GM19438 (cell line): ENCODE data around the gene CLDN6.
A peak's percentile ranks its signal among the peaks of the same experiment; 100 is the strongest.

Experiments used
- ATAC-seq: cut with Tn5 transposase; IDR thresholded peaks from one replicate; pipeline ENCODE4 v1.9.1; 2021; ENCODE audit warnings: low read depth; ENCODE audit not compliant: unreplicated experiment

The CLDN6 gene

GRCh38 chr16:2992383-2993081 is 25.5 kb downstream of the CLDN6 start:
- ATAC-seq = no peak

GRCh38 chr16:2991566-2992261 is 26.3 kb downstream of the CLDN6 start:
- ATAC-seq = no peak

- no peak for ATAC-seq
Measured at GRCh38 chr16:2990891-2991290, 27.1 kb downstream of the CLDN6 start.

GRCh38 chr16:2988590-2989099 is 29.3 kb downstream of the CLDN6 start:
- no peak for ATAC-seq

- no peak for ATAC-seq
Measured at GRCh38 chr16:2987833-2988232, 30.1 kb downstream of the CLDN6 start.

GRCh38 chr16:2987286-2987685 is 30.7 kb downstream of the CLDN6 start:
- ATAC-seq = no peak

- no peak for ATAC-seq
Measured at GRCh38 chr16:2986623-2987188, 31.3 kb downstream of the CLDN6 start.

- ATAC-seq = no peak
Measured at GRCh38 chr16:2985893-2986355, 32.1 kb downstream of the CLDN6 start.

GRCh38 chr16:2985462-2985861 is 32.5 kb downstream of the CLDN6 start:
- no peak for ATAC-seq

GRCh38 chr16:2983706-2984136 is 34.3 kb downstream of the CLDN6 start:
- no peak for ATAC-seq

- ATAC-seq = no peak
Measured at GRCh38 chr16:2982402-2982801, 35.6 kb downstream of the CLDN6 start.

- ATAC-seq = no peak
Measured at GRCh38 chr16:2981899-2982250, 36.1 kb downstream of the CLDN6 start.

GRCh38 chr16:2981177-2981898 is 36.6 kb downstream of the CLDN6 start:
- no peak for ATAC-seq

- peak; percentile 56 for ATAC-seq
Measured at GRCh38 chr16:2980227-2981176, 37.5 kb downstream of the CLDN6 start, which contains the start of gene PKMYT1. PKMYT1 (minus strand) TSS chr16:2980446; CDS start chr16:2979657, 789 bp downstream.

- no peak for ATAC-seq
Measured at GRCh38 chr16:2979669-2980226, 38.2 kb downstream of the CLDN6 start.

GRCh38 chr16:2977440-2977839 is 40.5 kb downstream of the CLDN6 start:
- no peak for ATAC-seq

GRCh38 chr16:2976673-2977072 is 41.3 kb downstream of the CLDN6 start:
- no peak for ATAC-seq

- no peak for ATAC-seq
Measured at GRCh38 chr16:2976201-2976600, 41.8 kb downstream of the CLDN6 start.

GRCh38 chr16:2975161-2975795 is 42.7 kb downstream of the CLDN6 start:
- ATAC-seq = no peak
